ENCODE data around the gene SLC35A3. TPM values are rescaled to one million over a fixed set of nuclear protein-coding genes. Genes with fewer than 3 reads are reported as not detected.

SLC35A3 gene
- total and polyA plus RNA-seq, 2 of the 4 experiments (the other 2 are of a cell fraction) = 9.6 to 13.6 TPM

- Histone ChIP-seq H3K14ac (replicated peaks; ENCODE audit: low read depth, low read length) (no peak overlapping the region), H2BK15ac (ENCODE audit: low read depth, low read length) (no peak overlapping the region), H4K20me1 (ENCODE audit: insufficient read depth, low read length) (no peaks in the 10 kb centered on the region), H2BK120ac (ENCODE audit: low read depth, low read length) (no peak overlapping the region), H4K5ac (ENCODE audit: low read depth, low read length) (no peak overlapping the region), H2BK5ac (ENCODE audit: low read depth, low read length, poor library complexity, severe bottlenecking) (no peak overlapping the region), H3K18ac (ENCODE audit: low read depth, low read length) (no peak overlapping the region), H3K36me3 (ENCODE audit: control insufficient read depth, insufficient read depth, low read length) (peaks cover 33% of the 10 kb centered on the region), H3K23ac (ENCODE audit: low read depth, low read length) (no peak overlapping the region), H4K91ac (ENCODE audit: insufficient read depth, low read depth, low read length) (no peak overlapping the region), H3K4me2 (ENCODE audit: low read depth, low read length) (no peak overlapping the region), H3K27me3 (ENCODE audit: control insufficient read depth, insufficient read depth, low read length) (no peaks in the 10 kb centered on the region), H2BK20ac (ENCODE audit: low read depth, low read length) (no peak overlapping the region), H2AFZ (replicated peaks; ENCODE audit: low read length, poor library complexity) (no peak overlapping the region), H2AK5ac (ENCODE audit: low read depth, low read length) (no peak overlapping the region), H2AK9ac (replicated peaks; ENCODE audit: low read depth, low read length, poor library complexity) (no peak overlapping the region), H3K4ac (ENCODE audit: low read depth, low read length) (no peak overlapping the region), H3K4me1 (ENCODE audit: control insufficient read depth, insufficient read depth, low read length) (no peaks in the 10 kb centered on the region), H3K56ac (ENCODE audit: extremely low read depth, insufficient read depth, low read length) (no peak overlapping the region), H3K79me1 (ENCODE audit: low read depth in 1 of 2, low read length in 2 of 2) (peaks cover 17 to 29% of the 10 kb centered on the region in 2 experiments; a peak in 3 of 4 replicates), H3K9ac (ENCODE audit: low read depth, low read length) (no peak overlapping the region), H3K9me1 (ENCODE audit: insufficient read depth, low read length) (no peaks in the 10 kb centered on the region), H3K9me3 (ENCODE audit: control insufficient read depth, insufficient read depth, low read length) (no peaks in the 10 kb centered on the region), H3K27ac (ENCODE audit: insufficient read depth, low read length) (no peak overlapping the region), H4K8ac (ENCODE audit: low read depth in 2 of 2, low read length in 2 of 2) (no peak overlapping the region), H3K4me3 (ENCODE audit: insufficient read depth, low read depth, low read length) (no peak overlapping the region)
- CTCF ChIA-PET = no interaction called here
- ATAC-seq (ENCODE audit: low read depth) (no peak), DNase-seq (no peak)
- WGBS, 2 experiments (ENCODE audit: extremely low coverage in 2 of 2, insufficient read length in 1 of 2) = no CpG with 5 or more reads among the region's 3 CpGs
- POLR2A ChIA-PET (ENCODE audit: unreplicated experiment) = no interaction called here
- intact Hi-C loops (cut with micrococcal nuclease) = no loop called here
- TF ChIP-seq RFX5 (IDR thresholded peaks at IDR 0.05; ENCODE audit: low read depth, low read length) (no peak), USF2 (IDR thresholded peaks at IDR 0.05; ENCODE audit: low read depth, low read length) (no peak), BHLHE40 (IDR thresholded peaks at IDR 0.05; ENCODE audit: low read depth, low read length) (no peak)
- in situ Hi-C loops (cut with MboI; ENCODE audit: low sequenced_read_pairs) = no loop called here
- dilution Hi-C loops (cut with HindIII; ENCODE audit: low sequenced_read_pairs, unreplicated experiment) = no loop called here
- no TSS peak for BruUV-seq (replicated peaks)
Observed at GRCh38 chr1:100061681-100062080, 91.9 kb downstream of the SLC35A3 start.
